Upper lobe of left lung (tissue), 4 donors: ENCODE results near the gene FBXW11.

Experiments used
- EP300 ChIP-seq, 4 donors: sonication (generic); formaldehyde crosslinking; IDR thresholded peaks; one replicate each; pipeline ENCODE4 v1.5.1; 2017; ENCODE audit warnings: antibody characterized with exemption in 4 of 4, control low read depth in 2 of 4
- POLR2A ChIP-seq, 4 donors: fragments of 450-650 bp; IDR thresholded peaks; one replicate each; pipeline ENCODE4 v1.5.1; 2016 to 2017; ENCODE audit warnings: antibody characterized with exemption in 4 of 4, mild to moderate bottlenecking in 2 of 4
- POLR2AphosphoS5 ChIP-seq, 2 donors: sonication (generic); formaldehyde crosslinking; IDR thresholded peaks; one replicate each; pipeline ENCODE4 v1.5.1; 2017; ENCODE audit warnings: antibody characterized with exemption in 2 of 2
- TF ChIP-seq, protein P1 (sequence below), 6 experiments: fragments of 450-650 bp in 4 of 6; fragments of 200-600 bp in 2 of 6; sonication (generic) in 2 of 6; IDR thresholded peaks; one replicate each; pipeline ENCODE4 v1.5.1; 2016 to 2019; ENCODE audit warnings: antibody characterized with exemption in 6 of 6

GRCh38 chr5:171975262-171975876, 31.1 kb downstream of the FBXW11 start:
- TF ChIP-seq POLR2AphosphoS5 (IDR thresholded peaks at IDR 0.05), result no peak
- TF ChIP-seq POLR2A (IDR thresholded peaks at IDR 0.05), result no peak
- TF ChIP-seq, protein P1, sequence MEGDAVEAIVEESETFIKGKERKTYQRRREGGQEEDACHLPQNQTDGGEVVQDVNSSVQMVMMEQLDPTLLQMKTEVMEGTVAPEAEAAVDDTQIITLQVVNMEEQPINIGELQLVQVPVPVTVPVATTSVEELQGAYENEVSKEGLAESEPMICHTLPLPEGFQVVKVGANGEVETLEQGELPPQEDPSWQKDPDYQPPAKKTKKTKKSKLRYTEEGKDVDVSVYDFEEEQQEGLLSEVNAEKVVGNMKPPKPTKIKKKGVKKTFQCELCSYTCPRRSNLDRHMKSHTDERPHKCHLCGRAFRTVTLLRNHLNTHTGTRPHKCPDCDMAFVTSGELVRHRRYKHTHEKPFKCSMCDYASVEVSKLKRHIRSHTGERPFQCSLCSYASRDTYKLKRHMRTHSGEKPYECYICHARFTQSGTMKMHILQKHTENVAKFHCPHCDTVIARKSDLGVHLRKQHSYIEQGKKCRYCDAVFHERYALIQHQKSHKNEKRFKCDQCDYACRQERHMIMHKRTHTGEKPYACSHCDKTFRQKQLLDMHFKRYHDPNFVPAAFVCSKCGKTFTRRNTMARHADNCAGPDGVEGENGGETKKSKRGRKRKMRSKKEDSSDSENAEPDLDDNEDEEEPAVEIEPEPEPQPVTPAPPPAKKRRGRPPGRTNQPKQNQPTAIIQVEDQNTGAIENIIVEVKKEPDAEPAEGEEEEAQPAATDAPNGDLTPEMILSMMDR (IDR thresholded peaks at IDR 0.05), result no peak
- no peak for TF ChIP-seq EP300 (IDR thresholded peaks at IDR 0.05)
